Large intestine (tissue), 3 donors: ENCODE measurements around the gene EIF2B4. TPM values are rescaled to one million over a fixed set of nuclear protein-coding genes. Genes with fewer than 3 reads are reported as not detected.
"Not testable (repeated sequence)": the region's sequence is repeated elsewhere in the genome, so short reads cannot be mapped to it uniquely, and the experiment has no call there.

Experiments used
- DNase-seq, 2 donors: peaks; one replicate each; pipeline versions ENCODE4 v3.0.0 to v3.0.0-alpha.2; 2013
- H3K27ac ChIP-seq: one replicate; pipeline ENCODE4 v1.5.1; 2013; ENCODE audit warnings: low read length
- H3K27me3 ChIP-seq: 2 replicates; pipeline ENCODE4 v1.6.1; 2013; ENCODE audit warnings: low read length; ENCODE audit not compliant: control insufficient read depth, insufficient read depth
- H3K36me3 ChIP-seq: 2 replicates; pipeline ENCODE4 v1.6.1; 2013; ENCODE audit warnings: low read length; ENCODE audit not compliant: control insufficient read depth, insufficient read depth
- H3K4me1 ChIP-seq: one replicate; pipeline ENCODE4 v1.6.1; 2013; ENCODE audit warnings: low read length; ENCODE audit not compliant: control insufficient read depth, insufficient read depth
- H3K4me3 ChIP-seq: one replicate; pipeline ENCODE4 v1.5.1; 2013; ENCODE audit warnings: low read length
- H3K9me3 ChIP-seq: one replicate; pipeline ENCODE4 v1.6.1; 2013; ENCODE audit warnings: mild to moderate bottlenecking, low read depth, low read length, moderate library complexity; ENCODE audit not compliant: control insufficient read depth
- WGBS: methylation state at CpG from one replicate; pipeline ENCODE4 v1.1.5; 2013; ENCODE audit warnings: low lambda C conversion rate; ENCODE audit not compliant: insufficient coverage; 5-methylcytosine and 5-hydroxymethylcytosine counted together
- polyA plus RNA-seq: library from polyadenylated mRNA; unstranded; fragments of 120-200 nt; gene quantifications from one replicate; pipeline ENCODE4 v1.2.1, GENCODE V29; 2013

EIF2B4 gene
- polyA plus RNA-seq, 1 donor, result 39.7 TPM

GRCh38 chr2:27362678-27363420 is 7.3 kb downstream of the EIF2B4 start:
- WGBS, result 100% methylated on average over 1 of the region's 4 CpGs
- Histone ChIP-seq H3K4me1 (peaks cover under 1% of the 10 kb centered on the region), H3K4me3 (no peak overlapping the region), H3K27ac (no peak overlapping the region), H3K27me3 (no peaks in the 10 kb centered on the region), H3K36me3 (peaks cover 44% of the 10 kb centered on the region), H3K9me3 (no peaks in the 10 kb centered on the region)
- no peak for DNase-seq

GRCh38 chr2:27356382-27357181 is 13.6 kb downstream of the EIF2B4 start, which contains the start of gene GTF3C2:
GTF3C2 (minus strand) TSS chr2:27356764; CDS start chr2:27343554, 13,210 bp downstream.
- peak within 1 kb of the TSS; percentile 92 for H3K27ac ChIP-seq
- H3K4me3 ChIP-seq, result peak within 1 kb of the TSS; percentile 77
- no CpG with 5 or more reads among the region's 67 CpGs for WGBS
- DNase-seq, result peak; percentile 96 to 99
- peaks cover 14% of the 10 kb centered on the region for H3K4me1 ChIP-seq
- no peaks in the 10 kb centered on the region for H3K27me3 ChIP-seq
- no peaks in the 10 kb centered on the region for H3K9me3 ChIP-seq
- no peaks in the 10 kb centered on the region for H3K36me3 ChIP-seq

- DNase-seq, result peak in 1 of 2 donors; percentile 66
- no CpG with 5 or more reads among the region's 12 CpGs for WGBS
- H3K9me3 ChIP-seq, result no peaks in the 10 kb centered on the region
Observed at GRCh38 chr2:27356056-27356381, 14.1 kb downstream of the EIF2B4 start.

DNA sequence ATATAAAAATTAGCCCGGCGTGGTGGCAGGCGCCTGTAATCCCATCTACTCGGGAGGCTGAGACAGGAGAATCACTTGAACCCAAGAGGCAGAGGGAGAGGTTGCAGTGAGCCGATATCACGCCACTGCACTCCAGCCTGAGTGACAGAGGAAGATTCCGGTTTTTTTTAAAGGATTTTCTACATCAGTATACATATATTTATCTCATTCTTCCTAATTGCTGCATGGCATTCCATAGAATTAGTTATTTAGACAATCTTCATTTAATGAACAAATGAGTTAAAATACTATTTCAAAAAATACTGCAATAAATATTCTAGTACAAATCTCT is 15.6 kb downstream of the EIF2B4 start:
- H3K27me3 ChIP-seq, result no peaks in the 10 kb centered on the region
- peaks cover 14% of the 10 kb centered on the region for H3K4me1 ChIP-seq
- H3K36me3 ChIP-seq, result peaks cover 2% of the 10 kb centered on the region
- no peak overlapping the region for H3K4me3 ChIP-seq
- H3K27ac ChIP-seq, result no peak overlapping the region
- no peak for DNase-seq
- no peaks in the 10 kb centered on the region for H3K9me3 ChIP-seq
- WGBS, result 97% methylated on average over 6 of the region's 7 CpGs

More at GRCh38 chr2:27356056-27356381, 14.1 kb downstream of the EIF2B4 start:
- H3K4me3 ChIP-seq, result peak overlapping the region; percentile 77
- H3K27ac ChIP-seq, result peak overlapping the region; percentile 92
- no peaks in the 10 kb centered on the region for H3K27me3 ChIP-seq
- H3K4me1 ChIP-seq, result peaks cover 14% of the 10 kb centered on the region
- no peaks in the 10 kb centered on the region for H3K36me3 ChIP-seq

DNA sequence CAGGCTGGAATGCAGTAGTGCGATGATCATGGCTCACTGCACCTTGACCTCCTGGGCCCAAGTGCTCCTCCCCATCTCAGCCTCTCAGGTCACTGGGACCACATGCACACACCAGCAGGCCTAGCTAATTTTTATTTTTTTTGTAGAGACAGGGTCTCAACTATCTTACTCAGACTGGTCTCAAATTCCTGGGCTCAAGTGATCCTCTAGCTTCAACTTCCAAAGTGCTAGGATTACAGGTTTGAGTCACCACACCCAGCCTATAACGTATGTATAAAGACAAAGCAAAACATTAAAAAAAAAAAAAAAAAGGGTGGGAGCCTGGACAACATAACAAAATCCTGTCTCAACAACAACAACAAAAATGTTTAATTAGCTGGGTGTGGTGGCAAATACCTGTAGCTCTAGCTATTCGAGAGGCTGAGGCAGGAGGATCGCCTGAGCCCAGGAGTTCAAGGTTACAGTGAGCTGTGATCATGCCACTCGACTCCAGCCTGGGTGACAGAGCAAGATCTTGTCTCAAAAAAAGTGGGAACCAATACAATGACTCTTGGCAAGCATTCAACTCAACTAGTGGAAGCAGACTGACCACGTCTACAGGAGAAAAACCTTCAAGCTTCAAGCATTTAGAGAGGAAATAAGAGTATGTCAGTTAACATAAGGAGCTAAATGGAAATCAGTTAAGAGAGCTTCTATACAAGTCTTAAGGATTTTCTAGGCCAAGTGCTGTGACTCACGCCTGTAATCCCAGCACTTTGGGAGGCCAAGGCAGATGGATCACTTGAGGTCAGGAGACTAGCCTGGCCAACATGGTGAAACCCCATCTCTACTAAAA is 16.2 kb downstream of the EIF2B4 start:
- 94% methylated on average over 2 of the region's 7 CpGs for WGBS
- Histone ChIP-seq H3K36me3 (peaks cover 2% of the 10 kb centered on the region), H3K27me3 (no peaks in the 10 kb centered on the region), H3K4me3 (no peak overlapping the region), H3K27ac (no peak overlapping the region), H3K4me1 (peaks cover 14% of the 10 kb centered on the region), H3K9me3 (no peaks in the 10 kb centered on the region)
- peak in 1 of 2 donors; percentile 53 for DNase-seq

DNA sequence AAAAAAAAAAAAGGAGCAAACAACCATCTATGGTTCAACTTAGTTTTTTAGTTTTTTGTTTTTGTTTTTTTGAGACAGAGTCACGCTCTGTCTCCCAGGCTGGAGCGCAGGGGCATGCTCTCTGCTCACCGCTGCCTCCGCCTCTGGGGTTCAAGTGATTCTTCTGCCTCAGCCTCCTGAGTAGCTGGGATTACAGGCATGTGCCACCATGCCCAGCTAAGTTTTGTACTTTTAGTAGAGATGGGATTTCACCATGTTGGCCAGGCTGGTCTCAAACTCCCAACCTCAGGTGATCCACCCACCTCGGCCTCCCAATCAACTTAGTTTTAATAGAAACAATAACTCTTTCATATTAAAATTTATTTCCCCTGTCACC is 16.8 kb downstream of the EIF2B4 start:
- H3K27me3 ChIP-seq, H3K4me3 ChIP-seq, H3K9me3 ChIP-seq, DNase-seq, H3K27ac ChIP-seq, H3K36me3 ChIP-seq: not testable (repeated sequence)
- peaks cover 14% of the 10 kb centered on the region for H3K4me1 ChIP-seq
- WGBS, result no CpG with 5 or more reads among the region's 5 CpGs

GRCh38 chr2:27351802-27352598 is 18.1 kb downstream of the EIF2B4 start:
- Histone ChIP-seq H3K27me3 (no peaks in the 10 kb centered on the region), H3K27ac (no peak overlapping the region), H3K36me3 (peaks cover 6% of the 10 kb centered on the region), H3K4me3 (no peak overlapping the region), H3K4me1 (peaks cover 10% of the 10 kb centered on the region), H3K9me3 (no peaks in the 10 kb centered on the region)
- no peak for DNase-seq
- 84% methylated on average over 5 of the region's 6 CpGs for WGBS

- H3K27ac ChIP-seq, result no peak overlapping the region
- WGBS, result 67% methylated on average over 1 of the region's 7 CpGs
- no peaks in the 10 kb centered on the region for H3K27me3 ChIP-seq
- peaks cover 10% of the 10 kb centered on the region for H3K4me1 ChIP-seq
- DNase-seq, result no peak
- H3K9me3 ChIP-seq, result no peaks in the 10 kb centered on the region
- no peak overlapping the region for H3K4me3 ChIP-seq
- peaks cover 6% of the 10 kb centered on the region for H3K36me3 ChIP-seq
Observed at GRCh38 chr2:27350106-27350693, 19.9 kb downstream of the EIF2B4 start.

DNA sequence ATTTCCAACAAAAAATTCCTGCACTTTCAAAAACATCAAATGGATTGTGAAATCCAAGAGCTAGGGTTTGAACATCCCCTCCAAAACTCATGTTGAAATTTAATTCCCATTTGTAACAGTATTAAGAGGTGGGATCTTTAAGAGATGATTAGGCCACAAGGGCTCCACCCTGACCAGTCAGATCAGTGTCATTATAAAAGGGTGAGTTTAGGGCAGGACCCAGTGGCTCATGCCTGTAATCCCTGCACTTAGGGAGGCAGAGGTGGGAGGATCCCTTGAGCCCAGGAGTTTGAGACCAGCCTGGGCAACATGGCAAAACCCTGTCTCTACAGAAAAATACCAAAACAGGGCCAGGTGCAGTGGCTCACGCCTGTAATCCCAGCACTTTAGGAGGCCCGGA is 22.5 kb downstream of the EIF2B4 start:
- Histone ChIP-seq H3K36me3 (peaks cover 13% of the 10 kb centered on the region), H3K27ac (no peak overlapping the region), H3K27me3 (no peaks in the 10 kb centered on the region), H3K4me1 (no peaks in the 10 kb centered on the region), H3K4me3 (no peak overlapping the region), H3K9me3 (no peaks in the 10 kb centered on the region)
- DNase-seq, result no peak
- WGBS, result no CpG with 5 or more reads among the region's 2 CpGs
